ENCODE measurements around the gene SUCLG2.

DNA sequence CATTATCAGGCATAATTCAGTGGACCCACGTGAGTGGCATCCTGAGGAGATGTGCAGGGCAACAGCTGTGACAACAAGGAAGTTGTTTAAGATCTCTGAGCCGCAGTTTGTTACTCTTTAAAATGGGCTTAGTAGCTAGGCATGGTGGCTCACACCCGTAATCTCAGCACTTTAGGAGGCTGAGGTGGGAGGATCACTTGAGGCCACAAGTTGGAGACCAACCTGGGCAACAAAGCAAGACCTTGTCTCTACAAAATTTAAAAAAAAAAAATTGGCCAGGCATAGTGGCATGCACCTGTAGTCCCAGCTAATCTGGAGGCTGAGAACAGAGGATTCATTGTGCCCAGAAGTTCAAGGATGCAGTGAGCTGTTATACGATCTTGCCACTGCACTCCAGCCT lies 12.2 kb downstream of the SUCLG2 start:
- TF ChIP-seq, protein P1, sequence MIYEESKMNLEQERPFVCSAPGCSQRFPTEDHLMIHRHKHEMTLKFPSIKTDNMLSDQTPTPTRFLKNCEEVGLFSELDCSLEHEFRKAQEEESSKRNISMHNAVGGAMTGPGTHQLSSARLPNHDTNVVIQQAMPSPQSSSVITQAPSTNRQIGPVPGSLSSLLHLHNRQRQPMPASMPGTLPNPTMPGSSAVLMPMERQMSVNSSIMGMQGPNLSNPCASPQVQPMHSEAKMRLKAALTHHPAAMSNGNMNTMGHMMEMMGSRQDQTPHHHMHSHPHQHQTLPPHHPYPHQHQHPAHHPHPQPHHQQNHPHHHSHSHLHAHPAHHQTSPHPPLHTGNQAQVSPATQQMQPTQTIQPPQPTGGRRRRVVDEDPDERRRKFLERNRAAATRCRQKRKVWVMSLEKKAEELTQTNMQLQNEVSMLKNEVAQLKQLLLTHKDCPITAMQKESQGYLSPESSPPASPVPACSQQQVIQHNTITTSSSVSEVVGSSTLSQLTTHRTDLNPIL (CRISPR knock-in tag; IDR thresholded peaks at IDR 0.05; ENCODE audit: low read depth) = no peak
- TF ChIP-seq, protein P2, sequence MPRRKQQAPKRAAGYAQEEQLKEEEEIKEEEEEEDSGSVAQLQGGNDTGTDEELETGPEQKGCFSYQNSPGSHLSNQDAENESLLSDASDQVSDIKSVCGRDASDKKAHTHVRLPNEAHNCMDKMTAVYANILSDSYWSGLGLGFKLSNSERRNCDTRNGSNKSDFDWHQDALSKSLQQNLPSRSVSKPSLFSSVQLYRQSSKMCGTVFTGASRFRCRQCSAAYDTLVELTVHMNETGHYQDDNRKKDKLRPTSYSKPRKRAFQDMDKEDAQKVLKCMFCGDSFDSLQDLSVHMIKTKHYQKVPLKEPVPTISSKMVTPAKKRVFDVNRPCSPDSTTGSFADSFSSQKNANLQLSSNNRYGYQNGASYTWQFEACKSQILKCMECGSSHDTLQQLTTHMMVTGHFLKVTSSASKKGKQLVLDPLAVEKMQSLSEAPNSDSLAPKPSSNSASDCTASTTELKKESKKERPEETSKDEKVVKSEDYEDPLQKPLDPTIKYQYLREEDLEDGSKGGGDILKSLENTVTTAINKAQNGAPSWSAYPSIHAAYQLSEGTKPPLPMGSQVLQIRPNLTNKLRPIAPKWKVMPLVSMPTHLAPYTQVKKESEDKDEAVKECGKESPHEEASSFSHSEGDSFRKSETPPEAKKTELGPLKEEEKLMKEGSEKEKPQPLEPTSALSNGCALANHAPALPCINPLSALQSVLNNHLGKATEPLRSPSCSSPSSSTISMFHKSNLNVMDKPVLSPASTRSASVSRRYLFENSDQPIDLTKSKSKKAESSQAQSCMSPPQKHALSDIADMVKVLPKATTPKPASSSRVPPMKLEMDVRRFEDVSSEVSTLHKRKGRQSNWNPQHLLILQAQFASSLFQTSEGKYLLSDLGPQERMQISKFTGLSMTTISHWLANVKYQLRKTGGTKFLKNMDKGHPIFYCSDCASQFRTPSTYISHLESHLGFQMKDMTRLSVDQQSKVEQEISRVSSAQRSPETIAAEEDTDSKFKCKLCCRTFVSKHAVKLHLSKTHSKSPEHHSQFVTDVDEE (CRISPR knock-in tag; IDR thresholded peaks at IDR 0.05) = no peak
- TF ChIP-seq ZFP30 (CRISPR knock-in tag; IDR thresholded peaks at IDR 0.05) (no peak), ARNTL (CRISPR knock-in tag; IDR thresholded peaks at IDR 0.05; ENCODE audit: borderline replicate concordance, low read depth) (no peak), ZC3H10 (CRISPR knock-in tag; IDR thresholded peaks at IDR 0.05) (no peak), TCF4 (CRISPR knock-in tag; IDR thresholded peaks at IDR 0.05; ENCODE audit: borderline replicate concordance) (no peak)
- TF ChIP-seq, protein P3, sequence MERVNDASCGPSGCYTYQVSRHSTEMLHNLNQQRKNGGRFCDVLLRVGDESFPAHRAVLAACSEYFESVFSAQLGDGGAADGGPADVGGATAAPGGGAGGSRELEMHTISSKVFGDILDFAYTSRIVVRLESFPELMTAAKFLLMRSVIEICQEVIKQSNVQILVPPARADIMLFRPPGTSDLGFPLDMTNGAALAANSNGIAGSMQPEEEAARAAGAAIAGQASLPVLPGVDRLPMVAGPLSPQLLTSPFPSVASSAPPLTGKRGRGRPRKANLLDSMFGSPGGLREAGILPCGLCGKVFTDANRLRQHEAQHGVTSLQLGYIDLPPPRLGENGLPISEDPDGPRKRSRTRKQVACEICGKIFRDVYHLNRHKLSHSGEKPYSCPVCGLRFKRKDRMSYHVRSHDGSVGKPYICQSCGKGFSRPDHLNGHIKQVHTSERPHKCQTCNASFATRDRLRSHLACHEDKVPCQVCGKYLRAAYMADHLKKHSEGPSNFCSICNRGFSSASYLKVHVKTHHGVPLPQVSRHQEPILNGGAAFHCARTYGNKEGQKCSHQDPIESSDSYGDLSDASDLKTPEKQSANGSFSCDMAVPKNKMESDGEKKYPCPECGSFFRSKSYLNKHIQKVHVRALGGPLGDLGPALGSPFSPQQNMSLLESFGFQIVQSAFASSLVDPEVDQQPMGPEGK (CRISPR knock-in tag; IDR thresholded peaks at IDR 0.05; ENCODE audit: borderline replicate concordance) = no peak

Data from SK-N-SH treated with all-trans-retinoic acid at 6 μM for 48 hours (cell line).